Stimulated activated CD4-positive, alpha-beta T cell treated with anti-CD3 and anti-CD28 coated beads, Interleukin-4, amount 100 ng/mL, for 1 hour (primary cell): ENCODE measurements around the gene CERK.

ENCODE experiments used
- DNase-seq: peaks from one replicate; pipeline ENCODE4 v3.0.0-alpha.2; 2020

Gene CERK

DNA sequence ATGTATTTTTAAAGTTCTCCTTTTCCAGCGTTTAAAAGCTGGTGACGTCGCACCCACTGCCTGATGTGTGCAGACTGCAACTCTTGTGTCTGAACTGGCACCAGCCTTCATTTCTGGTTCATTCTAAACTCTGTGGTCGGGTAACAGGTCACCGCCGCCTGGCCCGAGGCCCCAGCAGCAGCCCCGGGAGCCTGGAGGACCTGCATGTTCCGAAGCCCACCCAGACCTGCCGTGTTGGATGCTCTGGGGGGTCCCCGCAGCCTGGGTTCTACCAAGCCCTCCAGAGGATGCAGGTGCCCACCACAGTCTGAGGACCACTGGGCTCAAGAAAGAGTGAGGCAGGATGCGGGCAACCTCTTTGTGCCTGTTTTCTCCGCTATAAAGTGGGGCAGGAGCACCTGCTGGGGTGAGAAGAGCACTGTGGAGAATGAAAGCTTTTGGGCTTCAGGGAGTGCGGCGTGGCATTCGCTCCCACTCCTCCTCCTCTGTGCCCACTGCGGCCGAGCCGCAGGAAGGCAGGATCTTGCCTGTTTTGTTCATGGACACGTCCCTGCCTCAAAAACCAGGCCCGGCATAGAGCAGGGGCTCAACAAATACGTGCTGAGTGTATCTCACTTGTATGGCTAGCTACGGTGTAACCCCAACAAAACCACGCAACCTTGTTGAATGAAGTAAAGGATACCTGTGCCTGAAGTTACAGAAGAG is 40.1 kb downstream of the CERK start:
- no peak for DNase-seq

DNA sequence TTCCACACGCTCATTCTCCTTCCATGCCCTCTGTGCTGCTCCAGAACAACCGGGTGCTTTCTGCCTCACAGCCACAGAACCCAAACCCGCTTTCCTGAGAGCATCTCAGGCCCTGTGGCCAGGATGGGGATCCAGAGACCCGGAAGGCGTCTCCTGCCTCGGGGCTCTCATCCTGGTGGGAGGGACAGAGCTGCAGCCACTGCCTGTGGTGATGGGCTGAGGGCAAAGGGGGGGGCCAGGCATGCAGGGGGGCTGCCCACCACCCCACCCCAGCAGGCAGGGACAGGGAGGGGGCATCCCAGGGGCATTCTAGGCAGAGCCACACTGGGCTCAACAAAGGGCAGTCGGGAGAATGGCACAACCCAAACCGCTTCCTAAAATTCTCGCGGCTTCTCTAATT is 41.4 kb downstream of the CERK start:
- DNase-seq = no peak

DNA sequence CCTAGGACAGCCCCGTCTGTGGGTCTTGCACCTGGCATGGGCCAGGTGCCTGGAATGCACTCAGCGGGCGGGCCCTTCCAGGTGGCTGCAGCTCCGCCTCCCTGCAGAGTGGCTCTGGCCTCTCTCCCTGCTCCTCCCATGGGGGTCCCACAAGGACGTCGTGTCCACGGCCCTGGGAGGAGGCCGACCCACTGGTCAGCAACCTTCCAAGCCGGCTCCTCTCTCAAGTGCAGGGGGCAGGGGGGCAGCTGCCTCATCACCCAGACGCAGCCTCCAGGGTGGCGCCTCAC is 41.9 kb downstream of the CERK start:
- no peak for DNase-seq

DNA sequence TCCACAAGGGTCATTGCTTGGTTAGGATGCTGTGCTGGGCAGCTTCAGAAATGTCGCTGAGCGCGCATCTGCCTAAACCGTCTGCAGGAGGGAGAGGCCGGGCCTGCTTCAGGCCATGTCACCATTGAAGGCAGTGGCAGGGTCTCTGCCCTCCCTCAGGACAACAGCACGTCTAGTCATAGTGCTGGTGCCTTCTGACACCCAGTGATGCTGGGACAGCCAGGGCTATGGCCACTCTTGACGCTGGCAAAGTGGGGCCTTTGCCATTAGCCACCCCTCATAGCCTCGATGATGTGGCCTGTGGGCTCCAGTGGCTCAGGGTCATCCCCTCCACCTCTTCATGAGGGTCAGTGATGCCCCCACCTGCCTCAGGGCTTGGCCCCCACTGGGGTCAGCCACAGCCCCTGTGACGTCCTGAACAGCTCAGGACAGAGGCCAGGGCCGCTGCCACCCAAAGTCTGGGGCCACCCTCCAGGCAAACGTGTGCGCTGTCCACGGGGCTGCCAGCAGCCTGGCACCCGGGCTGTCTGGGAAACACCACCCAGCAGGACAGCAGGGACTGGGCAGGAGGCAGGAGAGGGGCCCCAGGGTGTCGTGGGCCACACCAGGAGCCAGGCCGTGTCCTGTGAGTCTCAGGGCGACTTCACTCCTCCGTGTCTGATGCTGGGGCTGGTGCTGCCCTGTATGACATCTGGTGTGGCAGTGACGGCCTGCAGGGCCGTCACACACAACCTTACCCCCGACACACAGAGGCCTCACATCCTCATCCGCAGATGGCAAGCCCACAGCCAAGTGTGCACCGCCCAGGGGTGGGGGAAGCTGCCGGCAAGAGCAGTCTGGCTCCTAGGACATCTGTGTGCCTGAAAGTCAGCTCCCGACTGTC is 42.5 kb downstream of the CERK start:
- no peak for DNase-seq

DNA sequence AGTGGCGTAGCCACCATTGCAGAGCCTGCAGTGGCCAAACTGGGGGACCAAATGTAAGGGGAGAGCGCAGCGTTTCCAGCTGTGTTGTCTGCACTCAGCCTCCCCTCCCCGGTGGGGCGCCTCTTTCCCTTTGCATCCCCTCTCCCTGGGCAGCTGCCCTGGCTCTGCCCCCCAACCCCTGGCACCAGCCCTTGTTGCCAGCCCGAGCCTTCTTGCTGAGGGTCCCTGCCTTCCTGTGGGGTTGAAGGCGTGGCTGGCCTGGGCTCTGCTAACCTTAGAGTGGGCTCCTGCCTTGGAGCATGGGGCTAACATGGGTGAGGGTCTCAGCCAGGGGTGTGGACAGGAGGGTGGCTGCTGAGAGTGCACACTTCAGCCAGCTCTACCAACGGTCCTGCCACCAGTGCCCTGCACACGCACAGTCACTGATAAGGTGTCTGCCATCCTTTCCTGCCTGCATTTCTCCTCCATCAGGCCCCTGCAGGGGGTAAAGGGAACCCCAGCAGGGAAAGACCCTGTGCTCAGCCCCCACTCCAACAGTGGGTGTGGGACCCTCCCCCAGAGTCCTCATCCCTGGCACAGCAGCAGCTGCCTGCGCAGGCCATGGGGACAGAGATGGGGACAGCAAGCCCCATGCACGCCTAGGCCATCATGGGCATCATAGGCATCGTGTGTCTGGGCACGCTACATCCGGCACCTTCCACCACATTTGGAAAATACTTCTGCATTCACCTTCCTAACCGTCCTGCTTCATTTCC is 43.5 kb downstream of the CERK start:
- DNase-seq = no peak

DNA sequence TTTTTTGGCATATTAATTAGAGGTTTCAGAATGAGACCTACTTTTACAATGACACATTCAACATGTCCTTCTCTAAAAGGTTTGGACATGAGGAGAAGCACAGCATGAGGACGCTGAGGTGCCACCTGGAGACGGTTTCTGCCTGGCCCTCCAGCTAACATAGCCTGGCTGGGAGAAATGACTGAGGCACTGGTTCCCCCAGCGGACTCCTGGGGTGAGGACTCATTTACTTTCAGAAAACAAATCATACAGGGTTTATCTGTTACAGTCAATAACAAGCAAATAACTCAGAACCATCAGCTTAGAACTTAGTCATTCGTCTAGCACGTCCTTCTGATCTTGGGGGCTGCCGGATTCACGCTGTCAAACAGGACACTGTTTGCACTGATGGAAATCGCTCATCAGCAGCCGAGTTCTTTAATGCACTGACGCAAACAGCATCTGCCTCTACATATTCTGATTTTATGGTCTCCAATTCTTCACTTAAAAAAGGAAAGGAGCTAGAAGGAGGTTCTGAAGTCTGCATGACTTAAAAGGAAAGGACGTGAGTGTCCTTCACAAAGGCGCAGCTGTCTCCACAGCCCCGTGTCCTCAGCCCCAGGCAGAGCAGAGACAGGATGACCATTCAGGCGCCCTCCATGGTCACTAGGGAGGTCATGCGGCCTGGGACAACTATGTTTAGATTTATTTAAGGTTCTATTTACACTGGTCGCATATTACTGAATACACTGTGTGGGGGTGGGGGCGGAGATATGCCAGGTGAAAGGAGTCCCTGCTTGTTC is 44.2 kb downstream of the CERK start:
- DNase-seq = no peak

DNA sequence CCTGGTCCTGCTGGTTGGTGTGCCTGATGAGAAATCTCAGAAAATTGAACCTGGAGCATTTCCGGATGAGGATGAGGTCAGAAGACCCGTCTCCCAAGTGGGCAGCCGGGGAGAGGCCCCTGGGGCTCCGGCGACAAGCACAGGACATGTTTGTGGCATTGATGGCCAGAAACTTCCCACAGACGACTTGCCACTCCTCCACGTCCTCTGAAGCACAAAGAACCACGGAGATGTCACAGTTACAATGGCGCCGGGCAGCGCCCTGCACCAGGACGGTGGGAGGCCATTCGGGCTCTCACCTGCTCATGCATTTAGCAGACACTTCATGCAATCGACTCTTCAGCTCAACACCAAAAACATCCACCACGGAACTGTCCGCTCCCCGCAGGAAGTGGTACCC is 46.5 kb downstream of the CERK start:
- no peak for DNase-seq

DNA sequence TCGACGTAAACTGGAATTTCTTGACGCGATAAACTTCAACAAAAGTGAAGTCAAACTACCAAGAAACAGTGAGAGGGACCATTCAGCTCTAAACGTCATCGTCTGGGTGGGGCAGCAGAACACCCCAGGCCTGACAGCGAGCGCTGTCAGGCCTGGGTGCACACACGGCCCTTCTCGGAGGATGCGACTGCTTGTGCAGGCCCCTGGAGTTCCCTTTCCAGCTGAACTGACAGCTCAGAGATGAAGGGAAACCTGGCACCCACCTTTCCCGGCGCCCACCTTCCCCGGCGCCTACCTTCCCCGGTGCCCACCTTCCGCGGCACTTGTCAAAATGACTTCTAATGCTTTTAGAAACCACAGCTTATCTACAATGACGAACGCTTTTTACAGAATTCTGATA is 47.9 kb downstream of the CERK start:
- DNase-seq = no peak

DNA sequence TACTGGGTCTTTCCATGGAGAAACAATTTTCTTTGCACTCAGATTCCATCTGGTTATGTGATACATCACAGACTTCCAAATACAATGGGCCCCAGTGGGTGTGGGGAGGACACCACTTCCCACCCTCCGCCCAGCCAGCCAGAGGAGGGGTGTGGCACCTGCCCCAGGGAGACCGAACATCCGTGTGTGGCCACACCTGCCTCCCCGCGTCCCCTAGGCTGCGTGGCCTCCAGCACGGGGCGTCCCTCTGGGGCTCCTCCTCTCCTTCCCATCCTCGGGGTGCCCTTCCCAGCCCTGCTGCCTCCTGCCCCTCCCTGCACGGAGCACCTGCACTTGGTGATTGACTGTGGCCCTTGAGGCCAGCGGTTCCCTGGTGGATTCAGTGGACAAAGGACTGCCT is 49.1 kb downstream of the CERK start:
- no peak for DNase-seq

DNA sequence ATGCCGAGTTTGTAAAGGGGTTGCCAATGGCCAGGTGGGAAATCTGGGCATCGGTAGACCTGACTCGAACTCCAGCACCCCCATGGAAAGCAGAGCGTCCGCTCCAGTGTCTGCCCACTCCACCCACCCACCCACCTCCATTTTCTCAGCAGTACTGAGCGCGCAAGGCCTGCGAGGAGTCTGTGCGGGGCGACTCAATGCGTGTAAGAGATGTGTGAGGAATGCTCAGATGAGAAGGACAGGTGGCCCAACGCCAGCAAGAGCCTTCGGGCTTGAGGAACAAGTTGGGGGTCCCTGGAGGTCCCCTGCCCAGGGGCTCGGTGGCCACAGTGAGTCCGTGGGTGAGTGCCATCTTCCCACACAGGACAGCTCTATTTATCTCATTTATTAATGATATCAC is 50.6 kb downstream of the CERK start:
- DNase-seq = no peak

DNA sequence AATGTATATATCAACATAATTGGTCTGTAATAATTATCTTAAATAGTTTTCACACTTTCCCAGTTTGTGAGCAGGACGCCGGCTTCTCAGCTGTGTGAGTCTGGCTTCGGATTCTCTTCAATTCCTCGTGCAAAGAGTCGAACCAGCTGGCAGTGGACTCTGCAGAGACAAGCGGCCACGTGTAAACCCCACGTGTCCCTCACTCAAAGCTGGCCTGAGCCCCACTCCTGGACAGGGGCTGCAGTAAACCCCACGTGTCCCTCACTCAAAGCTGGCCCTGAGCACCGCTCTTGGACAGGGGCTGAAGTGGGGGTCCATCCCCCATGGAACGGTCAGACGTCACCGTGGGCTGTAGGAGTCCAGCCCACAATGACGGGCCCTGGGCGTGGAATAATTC is 51.0 kb downstream of the CERK start:
- no peak for DNase-seq

DNA sequence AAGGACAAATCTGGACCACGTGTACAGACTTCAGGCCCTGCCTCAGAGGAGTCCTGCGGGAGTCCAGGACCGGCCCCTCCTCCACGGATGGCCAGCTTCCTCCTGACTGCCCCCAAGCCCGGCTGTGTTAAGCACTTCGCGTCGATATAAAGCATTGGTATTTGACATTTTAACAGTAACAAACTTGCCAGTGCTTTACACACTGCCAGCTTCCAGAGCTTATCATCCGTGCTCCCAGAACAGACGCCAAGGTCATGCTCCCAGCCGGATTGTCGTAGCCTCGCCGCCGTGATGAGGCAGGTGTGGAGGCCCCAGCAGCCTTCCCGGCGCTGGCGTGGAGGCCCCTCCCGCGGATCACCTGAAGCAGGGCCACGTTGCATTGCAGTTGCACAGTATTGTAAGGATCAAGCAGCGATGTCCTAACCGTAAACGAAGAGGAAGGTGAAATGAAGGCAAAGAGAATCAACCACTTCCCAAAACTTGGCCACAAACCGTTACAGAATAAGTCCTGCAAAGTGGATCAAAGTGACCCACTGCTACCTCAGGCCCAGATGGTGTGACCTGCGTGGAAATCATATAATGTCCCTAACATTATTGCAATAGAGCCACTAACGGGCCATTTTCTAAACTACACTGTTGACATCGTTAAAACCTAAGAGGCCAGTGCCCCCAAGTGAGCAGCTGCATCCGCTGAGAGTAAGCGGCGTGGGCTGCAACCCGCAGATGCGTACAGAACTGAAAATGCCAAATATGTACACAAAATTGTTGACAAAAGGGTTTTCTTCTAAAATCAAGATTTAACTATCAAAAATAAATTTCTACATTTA is 51.6 kb downstream of the CERK start:
- no peak for DNase-seq

DNA sequence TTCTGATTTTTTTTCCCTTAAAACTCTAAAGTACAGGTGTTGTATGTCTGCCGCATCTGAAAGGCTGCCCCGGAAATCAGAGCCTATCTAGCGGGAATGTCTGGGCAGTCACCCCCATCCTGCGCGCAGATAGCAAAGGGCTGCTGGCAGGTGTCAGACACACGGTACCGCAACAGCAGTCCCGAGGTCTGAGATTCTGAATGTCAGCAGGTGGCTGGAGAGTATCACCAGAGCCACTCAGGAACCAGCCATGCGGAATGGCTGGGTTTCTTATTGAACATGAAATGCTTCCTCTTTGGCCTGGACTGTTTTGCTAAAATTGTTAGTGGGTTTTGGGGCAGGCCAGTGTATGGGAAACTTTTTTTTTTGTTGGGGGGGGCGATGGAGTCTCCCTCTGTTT is 53.3 kb downstream of the CERK start:
- DNase-seq = no peak

DNA sequence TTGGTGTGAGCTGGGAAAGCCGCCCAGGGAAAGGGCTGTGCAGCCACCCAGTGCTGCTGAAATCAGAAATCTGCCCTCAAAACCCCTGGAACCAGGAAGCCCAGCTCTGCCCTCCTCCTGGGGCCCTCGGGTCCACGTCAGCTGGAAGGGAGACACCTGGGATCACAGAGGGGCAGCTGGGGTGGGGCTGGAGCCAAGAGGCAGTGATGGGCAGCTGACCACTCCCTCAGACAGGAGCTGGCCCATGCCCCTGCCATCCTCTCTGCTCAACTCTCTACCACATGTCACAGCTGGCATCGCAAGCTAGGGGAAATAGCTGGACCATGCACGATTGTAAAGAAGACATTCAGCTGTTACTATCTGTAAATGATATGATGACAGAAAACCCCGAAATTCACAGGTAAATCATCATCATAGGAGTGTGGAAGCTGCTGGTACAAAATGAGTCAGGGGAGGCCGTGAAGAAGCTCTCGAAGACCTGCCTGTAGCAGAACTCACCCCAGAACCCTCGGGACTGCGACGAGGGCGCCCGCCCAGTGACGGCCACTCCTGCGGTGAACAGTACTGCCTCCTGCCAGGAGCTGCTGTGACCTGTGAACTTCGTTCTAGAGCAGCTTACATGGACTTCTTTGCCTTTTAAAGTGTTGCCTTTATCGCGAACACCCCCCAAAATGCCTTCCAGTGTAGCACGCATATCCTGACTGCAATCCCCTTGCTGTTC is 55.9 kb downstream of the CERK start:
- DNase-seq = no peak

DNA sequence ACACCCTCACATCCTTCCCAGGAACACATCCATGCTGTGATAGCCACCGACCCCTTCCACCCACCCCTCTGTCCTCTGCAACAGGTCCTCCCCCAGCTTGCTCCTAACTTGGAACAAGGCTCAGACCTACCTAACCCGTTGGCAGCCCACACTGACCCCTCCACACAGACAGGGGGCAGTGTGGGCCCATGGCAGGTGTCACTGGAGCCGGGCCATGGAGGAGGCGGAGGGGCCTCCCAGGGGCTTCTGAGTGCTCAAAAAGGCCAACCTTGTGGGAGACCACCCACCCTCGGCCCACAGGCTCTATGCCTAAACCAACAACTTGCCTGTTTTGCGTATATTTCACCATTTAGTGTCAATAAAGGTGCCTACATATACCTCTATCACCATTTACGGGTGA is 57.0 kb downstream of the CERK start:
- no peak for DNase-seq

DNA sequence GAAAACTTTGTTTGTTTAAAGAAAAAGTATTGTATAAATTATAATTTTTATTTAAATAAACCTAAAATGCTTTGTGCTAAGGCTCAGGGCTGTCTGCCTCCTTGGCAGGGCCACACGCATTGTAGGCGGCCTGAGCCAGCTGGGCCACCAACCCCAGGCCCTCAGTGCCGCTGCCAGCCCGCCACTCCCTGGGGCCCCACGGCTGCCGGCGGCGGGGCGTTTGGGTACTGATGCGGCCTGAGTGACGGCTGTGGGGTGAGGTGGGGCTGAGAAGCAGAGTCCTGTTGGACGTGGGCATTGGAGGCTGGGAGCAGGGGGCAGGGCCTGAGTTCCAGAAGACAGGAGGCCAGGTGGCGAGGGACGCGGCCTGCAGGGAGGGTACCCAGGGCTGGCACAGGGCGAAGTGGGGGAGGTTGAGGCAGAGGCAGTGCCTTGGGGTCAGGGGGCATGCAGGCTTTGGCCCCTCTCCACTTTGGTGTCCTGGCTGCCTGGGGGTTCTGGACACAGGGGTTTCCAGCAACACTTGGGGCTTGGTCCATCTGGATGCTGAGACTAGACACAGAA is 58.3 kb downstream of the CERK start:
- no peak for DNase-seq

DNA sequence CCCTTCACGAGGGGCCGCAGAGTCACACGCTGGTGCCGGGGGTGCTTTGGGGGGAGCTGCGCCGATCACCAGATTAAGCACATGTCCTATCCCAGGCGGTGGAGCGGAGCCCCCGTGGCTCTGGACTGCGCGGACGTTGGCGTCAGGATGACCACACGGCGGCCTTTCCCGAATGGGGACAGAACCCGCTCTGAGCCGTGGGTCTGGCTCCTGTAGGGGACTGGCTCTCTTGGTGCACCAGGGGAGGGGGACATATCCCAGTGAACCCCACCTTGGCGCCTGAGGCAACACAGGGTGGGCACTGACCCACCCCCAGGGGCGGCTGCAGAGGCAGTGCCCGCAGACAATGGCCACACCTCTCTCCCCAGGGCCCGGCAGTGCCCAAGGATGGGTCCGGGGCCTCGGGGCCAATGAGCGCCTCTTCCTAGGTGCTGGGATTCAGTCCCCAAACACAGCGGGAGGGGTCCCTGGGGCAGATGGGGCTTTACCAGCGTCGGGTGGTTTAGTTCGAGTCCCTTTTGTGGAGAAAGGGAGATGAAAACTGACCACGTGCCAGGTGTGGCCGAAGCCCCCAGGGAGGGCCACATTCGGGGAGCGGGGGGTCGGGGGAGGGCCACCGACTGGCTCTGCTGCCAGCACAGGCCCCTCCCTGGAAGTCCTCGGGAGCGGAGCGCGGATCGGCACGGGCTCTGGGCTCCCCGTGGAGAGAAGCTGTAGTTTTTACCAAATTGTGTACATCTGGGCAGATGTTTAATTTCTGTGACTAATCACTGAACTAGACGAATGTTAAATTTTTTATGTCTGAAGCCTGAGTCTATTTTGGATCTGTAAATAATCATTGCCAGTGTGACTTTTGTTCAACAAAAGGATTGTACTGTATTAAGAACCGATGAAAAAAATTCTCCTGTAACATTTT is 59.0 kb downstream of the CERK start:
- DNase-seq = no peak

DNA sequence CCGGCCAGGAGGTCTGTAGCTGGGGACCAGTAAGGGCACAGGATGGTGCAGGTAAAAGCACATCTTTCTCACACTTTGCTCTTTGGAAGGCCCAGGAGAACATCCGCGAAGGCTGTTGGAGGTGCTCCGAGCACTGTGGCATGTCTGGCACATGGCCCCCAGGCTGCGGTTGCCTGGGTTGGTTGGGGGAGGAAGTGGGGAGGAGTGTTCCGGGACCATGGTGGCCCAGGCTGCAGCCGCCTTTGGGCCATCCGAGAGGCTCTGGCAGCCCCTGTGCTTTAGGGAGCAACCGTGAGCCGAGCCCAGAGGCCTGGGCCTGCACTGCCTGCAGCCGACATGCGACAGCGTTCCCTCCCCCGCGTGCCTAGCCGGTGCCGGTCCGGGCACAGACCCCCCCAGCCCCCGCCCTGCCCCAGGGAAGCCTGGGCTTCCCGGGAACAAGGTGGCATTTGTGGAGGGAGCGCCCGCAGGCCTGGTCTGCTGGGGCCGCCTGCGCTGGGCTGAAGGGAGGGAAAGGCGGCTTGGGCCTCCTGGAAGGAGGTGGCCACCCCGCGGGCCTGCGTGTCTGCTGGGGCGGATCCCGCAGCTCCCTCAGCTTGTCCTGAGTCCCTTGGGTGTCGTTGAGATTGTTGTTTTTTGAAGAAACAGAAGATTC is 59.9 kb downstream of the CERK start:
- DNase-seq = no peak

DNA sequence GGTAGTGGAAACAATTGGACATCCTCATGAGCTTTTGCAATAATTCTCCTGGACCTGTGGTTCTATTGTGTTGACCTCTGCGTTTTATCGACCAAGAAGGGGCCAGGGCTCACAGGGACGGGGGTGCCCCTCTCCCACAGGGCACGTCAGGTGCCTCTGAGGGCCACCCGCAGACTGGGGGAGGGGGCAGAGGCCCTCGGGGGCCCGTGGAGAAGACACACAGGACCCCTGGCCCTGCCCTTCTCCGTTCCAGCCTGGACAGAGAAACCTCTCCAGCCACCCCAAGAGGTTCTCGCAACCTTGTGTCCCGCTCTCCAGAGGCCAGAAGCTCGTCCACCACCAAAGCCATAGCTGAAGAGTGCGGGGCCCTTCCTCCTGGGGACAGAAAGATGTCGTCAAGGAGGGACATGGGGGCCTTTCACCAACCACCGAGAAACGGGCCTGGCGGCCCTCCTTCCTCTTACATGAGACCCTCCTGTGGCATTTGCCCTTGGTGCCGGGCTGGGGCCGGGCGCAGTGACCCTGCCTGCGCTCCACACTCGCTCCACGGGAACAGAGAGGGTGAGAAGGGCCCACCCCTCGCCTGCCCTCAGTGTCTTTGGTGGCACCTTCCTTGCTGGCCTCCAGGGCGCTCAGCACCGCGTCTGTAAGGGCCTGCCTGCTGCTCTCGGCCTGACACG is 60.6 kb downstream of the CERK start:
- no peak for DNase-seq
